HCT116 (cell line): ENCODE data around the gene TACR2. TPM values are rescaled to one million over a fixed set of nuclear protein-coding genes. Genes with fewer than 3 reads are reported as not detected.

Experiments
- ATAC-seq: fragments of 200-7000 bp; cut with Tn5 transposase; 2 replicates; pipeline ENCODE4 v1.9.1; 2020; ENCODE audit warnings: mild to moderate bottlenecking, moderate library complexity
- BruUV-seq: library from RNA; stranded (reverse); fragments of 400-500 nt; replicated peaks from 2 replicates; lab custom pipeline; 2021; lab: Mats Ljungman, UMichigan
- CTCF ChIA-PET: fragments of 300-600 bp; sonication (Branson Sonifier 250); formaldehyde crosslinking; loops from one replicate; lab custom pipeline; 2021; ENCODE audit warnings: antibody characterized with exemption; lab: Charles Lee
- POLR2A ChIA-PET: fragments of 300-600, 350-600 bp; sonication (Branson Sonifier 250); formaldehyde crosslinking; loops from one replicate; lab custom pipeline; 2021; ENCODE audit warnings: antibody characterized with exemption; lab: Charles Lee
- RAD21 ChIA-PET, 2 experiments: fragments of 300-600 bp; sonication (Branson Sonifier 250); formaldehyde crosslinking; loops; one replicate each; lab custom pipeline; 2023; ENCODE audit warnings: low total read pairs in 2 of 2; ENCODE audit not compliant: uncharacterized antibody in 2 of 2, unreplicated experiment in 2 of 2, low non-redundant PET in 1 of 2; lab: Charles Lee
- DNase-seq: peaks from one replicate; pipeline ENCODE4 v3.0.0-alpha.2; 2010; ENCODE audit warnings: low read depth, low spot score
- H2AFZ ChIP-seq: fragments of 200-600 bp; shearing (Covaris generic), sonication (generic); 2 replicates; pipeline ENCODE4 v1.6.1; 2017; ENCODE audit warnings: low read depth, mixed run types, mixed read lengths, antibody characterized with exemption, low read length; ENCODE audit not compliant: poor library complexity, severe bottlenecking
- H3K27ac ChIP-seq: 2 replicates; pipeline ENCODE4 v1.5.1; 2012; ENCODE audit warnings: low read depth, low read length
- H3K27me3 ChIP-seq: fragments of 200-600 bp; sonication (generic); 2 replicates; pipeline ENCODE4 v1.6.1; 2016; ENCODE audit warnings: mixed run types, low read length, mixed read lengths; ENCODE audit not compliant: insufficient read depth
- H3K36me3 ChIP-seq, 2 experiments: fragments of 200-500 bp in 1 of 2; fragments of 200-600 bp in 1 of 2; sonication (Bioruptor generic) in 1 of 2; sonication (generic) in 1 of 2; 2 replicates each; pipeline versions ENCODE4 v1.5.1 to v1.6.1; 2014 to 2016; ENCODE audit warnings: low read length in 2 of 2, inconsistent platforms in 1 of 2, mixed read lengths in 1 of 2, mixed run types in 1 of 2; ENCODE audit not compliant: insufficient read depth in 2 of 2, control insufficient read depth in 1 of 2
- H3K4me1 ChIP-seq, 2 experiments: fragments of 200-600 bp in 1 of 2; sonication (generic) in 1 of 2; 2 replicates each; pipeline versions ENCODE4 v1.5.1 to v1.6.1; 2012 to 2017; ENCODE audit warnings: low read length in 2 of 2, inconsistent platforms in 1 of 2, mild to moderate bottlenecking in 1 of 2, mixed read lengths in 1 of 2, mixed run types in 1 of 2, moderate library complexity in 1 of 2; ENCODE audit not compliant: insufficient read depth in 2 of 2, control insufficient read depth in 1 of 2
- H3K4me2 ChIP-seq: fragments of 200-600 bp; sonication (generic); 2 replicates; pipeline ENCODE4 v1.6.1; 2017; ENCODE audit warnings: mixed run types, low read length, mixed read lengths
- H3K4me3 ChIP-seq, 2 experiments: fragments of 200-600 bp in 1 of 2; sonication (generic) in 1 of 2; replicated peaks in 1 of 2; 2 replicates each; pipeline ENCODE4 v1.5.1; 2011 to 2016; ENCODE audit warnings: low read length in 2 of 2, control low read depth in 1 of 2, low read depth in 1 of 2, mild to moderate bottlenecking in 1 of 2, mixed read lengths in 1 of 2, mixed run types in 1 of 2
- H3K79me2 ChIP-seq: fragments of 200-600 bp; sonication (generic); 2 replicates; pipeline ENCODE4 v1.6.1; 2017; ENCODE audit warnings: mild to moderate bottlenecking, mixed run types, low read length, moderate library complexity, mixed read lengths; ENCODE audit not compliant: insufficient read depth
- H3K9ac ChIP-seq: fragments of 200-600 bp; sonication (generic); 2 replicates; pipeline ENCODE4 v1.6.1; 2016; ENCODE audit warnings: low read length, mixed read lengths
- H3K9me2 ChIP-seq: fragments of 200-600 bp; sonication (generic), shearing (Covaris generic); 2 replicates; pipeline ENCODE4 v1.6.1; 2017; ENCODE audit warnings: mixed run types, mild to moderate bottlenecking, moderate library complexity; ENCODE audit not compliant: insufficient read depth
- H3K9me3 ChIP-seq, 2 experiments: fragments of 200-500 bp in 1 of 2; fragments of 200-600 bp in 1 of 2; sonication (Bioruptor generic) in 1 of 2; sonication (generic) in 1 of 2; 2 replicates each; pipeline ENCODE4 v1.6.1; 2014 to 2017; ENCODE audit warnings: low read length in 2 of 2, mixed read lengths in 2 of 2, inconsistent platforms in 1 of 2, low read depth in 1 of 2, mild to moderate bottlenecking in 1 of 2, mixed run types in 1 of 2, moderate library complexity in 1 of 2; ENCODE audit not compliant: control insufficient read depth in 1 of 2, insufficient read depth in 1 of 2
- H4K20me1 ChIP-seq: fragments of 200-600 bp; sonication (generic), shearing (Covaris generic); 2 replicates; pipeline ENCODE4 v1.6.1; 2017; ENCODE audit warnings: mixed run types, mild to moderate bottlenecking, moderate library complexity; ENCODE audit not compliant: insufficient read depth
- CBX3 ChIP-seq: IDR thresholded peaks from 2 replicates; pipeline ENCODE4 v1.6.1; 2012; ENCODE audit warnings: low read depth
- CEBPB ChIP-seq: IDR thresholded peaks from 2 replicates; pipeline ENCODE4 v1.6.1; 2012; ENCODE audit warnings: low read depth
- EGR1 ChIP-seq: IDR thresholded peaks from 2 replicates; pipeline ENCODE4 v1.6.1; 2012; ENCODE audit warnings: low read depth
- ELF1 ChIP-seq: IDR thresholded peaks from 2 replicates; pipeline ENCODE4 v1.6.1; 2012; ENCODE audit warnings: low read depth, borderline replicate concordance
- EZH2 ChIP-seq: fragments of 200-600 bp; sonication (generic); IDR thresholded peaks from 2 replicates; pipeline ENCODE4 v1.6.1; 2017; ENCODE audit warnings: antibody characterized with exemption, mixed run types
- EZH2phosphoT487 ChIP-seq: fragments of 200-600 bp; IDR thresholded peaks from 2 replicates; pipeline ENCODE4 v1.6.1; 2018; ENCODE audit warnings: antibody characterized with exemption, borderline replicate concordance
- FOSL1 ChIP-seq: IDR thresholded peaks from 2 replicates; pipeline ENCODE4 v1.6.1; 2012; ENCODE audit warnings: low read depth
- POLR2A ChIP-seq: IDR thresholded peaks from 2 replicates; pipeline ENCODE4 v1.7.0; 2011; ENCODE audit warnings: borderline replicate concordance; ENCODE audit not compliant: insufficient read depth, insufficient read length; ENCODE audit errors: extremely low read depth
- RAD21 ChIP-seq: IDR thresholded peaks from 2 replicates; pipeline ENCODE4 v1.6.1; 2012; ENCODE audit warnings: low read depth, mild to moderate bottlenecking
- SIN3A ChIP-seq: IDR thresholded peaks from 2 replicates; pipeline ENCODE4 v1.6.1; 2012; ENCODE audit warnings: low read depth
- SP1 ChIP-seq: IDR thresholded peaks from 2 replicates; pipeline ENCODE4 v1.6.1; 2012; ENCODE audit warnings: low read depth
- SRF ChIP-seq: IDR thresholded peaks from 2 replicates; pipeline ENCODE4 v1.6.1; 2012; ENCODE audit warnings: low read depth
- TCF7L2 ChIP-seq: IDR thresholded peaks from 2 replicates; pipeline ENCODE4 v1.7.0; 2011; ENCODE audit warnings: borderline replicate concordance, inconsistent platforms; ENCODE audit not compliant: insufficient read depth, insufficient read length; ENCODE audit errors: extremely low read depth
- ZFX ChIP-seq: fragments of 450-650 bp; IDR thresholded peaks from 2 replicates; pipeline ENCODE4 v1.6.1; 2017
- intact Hi-C: fragments of 100-400 bp; cut with micrococcal nuclease; formaldehyde crosslinking; loops from 2 replicates; pipeline ENCODE4 v1.10.0; 2022
- total RNA-seq: library from RNA; stranded (reverse); gene quantifications from one replicate; pipeline ENCODE4 v1.2.1, GENCODE V29; 2021; ENCODE audit not compliant: unreplicated experiment
- TF ChIP-seq, protein P1 (sequence below): IDR thresholded peaks from 2 replicates; pipeline ENCODE4 v1.6.1; 2012
- TF ChIP-seq, protein P2 (sequence below), 3 experiments: fragments of 200-600 bp in 1 of 3; sonication (generic) in 1 of 3; IDR thresholded peaks in 2 of 3; conservative IDR thresholded peaks in 1 of 3; 2 replicates each; pipeline ENCODE4 v1.5.1; 2012 to 2017; ENCODE audit warnings: low read depth in 2 of 3, low read length in 2 of 3, antibody characterized with exemption in 1 of 3, borderline replicate concordance in 1 of 3, control low read depth in 1 of 3, mild to moderate bottlenecking in 1 of 3, mixed read lengths in 1 of 3, mixed run types in 1 of 3, moderate library complexity in 1 of 3; ENCODE audit not compliant: insufficient read depth in 1 of 3
- TF ChIP-seq, protein P3 (sequence below): IDR thresholded peaks from 2 replicates; pipeline ENCODE4 v1.6.1; 2011; ENCODE audit warnings: mild to moderate bottlenecking, low read length, moderate library complexity; ENCODE audit not compliant: insufficient replicate concordance; ENCODE audit errors: extremely low read depth
- TF ChIP-seq, protein P4 (sequence below): IDR thresholded peaks from 2 replicates; pipeline ENCODE4 v1.6.1; 2012

Gene TACR2
- total RNA-seq, 1 experiment from 2014 or later = not detected

DNA sequence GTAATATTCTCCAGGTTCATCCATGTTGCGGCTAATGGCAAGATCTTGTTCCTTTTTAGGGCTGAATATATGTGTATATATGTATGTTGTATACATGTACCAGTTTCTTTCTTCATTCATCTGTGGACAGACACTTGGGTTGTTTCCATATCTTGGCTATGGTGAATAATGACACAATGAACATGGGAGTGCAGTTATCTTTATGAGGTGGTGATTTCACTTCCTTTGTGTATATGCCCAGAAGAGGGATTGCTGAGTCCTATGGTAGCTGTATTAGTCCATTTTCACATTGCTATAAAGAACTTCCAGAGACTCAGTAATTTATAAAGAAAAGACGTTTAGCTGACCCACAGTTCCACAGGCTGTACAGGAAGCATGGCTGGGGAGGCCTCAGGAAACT is 17.5 kb upstream of the TACR2 start:
- H3K27me3 ChIP-seq = no peaks in the 10 kb centered on the region
- no peak overlapping the region for H3K9ac ChIP-seq
- H3K4me2 ChIP-seq = no peak overlapping the region
- no peak overlapping the region for H2AFZ ChIP-seq
- no peaks in the 10 kb centered on the region for H3K9me2 ChIP-seq
- no peak overlapping the region for H3K27ac ChIP-seq
- ChIA-PET CTCF (interaction anchor here (2.2 kb wide), 1 partner anchor 26 kb away, joined by 10 read pairs; no protein-coding TSS in a partner anchor), POLR2A (no interaction called here), RAD21 (no interaction called here)
- TF ChIP-seq CEBPB = no peak
- TF ChIP-seq, protein P1, sequence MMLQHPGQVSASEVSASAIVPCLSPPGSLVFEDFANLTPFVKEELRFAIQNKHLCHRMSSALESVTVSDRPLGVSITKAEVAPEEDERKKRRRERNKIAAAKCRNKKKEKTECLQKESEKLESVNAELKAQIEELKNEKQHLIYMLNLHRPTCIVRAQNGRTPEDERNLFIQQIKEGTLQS = no peak
- TF ChIP-seq SIN3A = no peak
- no peak for TF ChIP-seq POLR2A
- no peak for TF ChIP-seq EZH2
- no peak for TF ChIP-seq EZH2phosphoT487
- no peak for TF ChIP-seq SP1
- TF ChIP-seq CBX3 = no peak
- TF ChIP-seq FOSL1 = no peak
- TF ChIP-seq, protein P2, sequence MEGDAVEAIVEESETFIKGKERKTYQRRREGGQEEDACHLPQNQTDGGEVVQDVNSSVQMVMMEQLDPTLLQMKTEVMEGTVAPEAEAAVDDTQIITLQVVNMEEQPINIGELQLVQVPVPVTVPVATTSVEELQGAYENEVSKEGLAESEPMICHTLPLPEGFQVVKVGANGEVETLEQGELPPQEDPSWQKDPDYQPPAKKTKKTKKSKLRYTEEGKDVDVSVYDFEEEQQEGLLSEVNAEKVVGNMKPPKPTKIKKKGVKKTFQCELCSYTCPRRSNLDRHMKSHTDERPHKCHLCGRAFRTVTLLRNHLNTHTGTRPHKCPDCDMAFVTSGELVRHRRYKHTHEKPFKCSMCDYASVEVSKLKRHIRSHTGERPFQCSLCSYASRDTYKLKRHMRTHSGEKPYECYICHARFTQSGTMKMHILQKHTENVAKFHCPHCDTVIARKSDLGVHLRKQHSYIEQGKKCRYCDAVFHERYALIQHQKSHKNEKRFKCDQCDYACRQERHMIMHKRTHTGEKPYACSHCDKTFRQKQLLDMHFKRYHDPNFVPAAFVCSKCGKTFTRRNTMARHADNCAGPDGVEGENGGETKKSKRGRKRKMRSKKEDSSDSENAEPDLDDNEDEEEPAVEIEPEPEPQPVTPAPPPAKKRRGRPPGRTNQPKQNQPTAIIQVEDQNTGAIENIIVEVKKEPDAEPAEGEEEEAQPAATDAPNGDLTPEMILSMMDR (IDR thresholded peaks at IDR 0.05 in 2 of 3, conservative IDR thresholded peaks at IDR 0.05 in 1 of 3; ENCODE audit: borderline replicate concordance in 1 of 3, insufficient read depth in 1 of 3, low read depth in 2 of 3, low read length in 2 of 3) = no peak
- TF ChIP-seq EGR1 = no peak
- no peak for TF ChIP-seq ELF1
- TF ChIP-seq RAD21 = no peak
- no peak for TF ChIP-seq ZFX
- TF ChIP-seq, protein P3, sequence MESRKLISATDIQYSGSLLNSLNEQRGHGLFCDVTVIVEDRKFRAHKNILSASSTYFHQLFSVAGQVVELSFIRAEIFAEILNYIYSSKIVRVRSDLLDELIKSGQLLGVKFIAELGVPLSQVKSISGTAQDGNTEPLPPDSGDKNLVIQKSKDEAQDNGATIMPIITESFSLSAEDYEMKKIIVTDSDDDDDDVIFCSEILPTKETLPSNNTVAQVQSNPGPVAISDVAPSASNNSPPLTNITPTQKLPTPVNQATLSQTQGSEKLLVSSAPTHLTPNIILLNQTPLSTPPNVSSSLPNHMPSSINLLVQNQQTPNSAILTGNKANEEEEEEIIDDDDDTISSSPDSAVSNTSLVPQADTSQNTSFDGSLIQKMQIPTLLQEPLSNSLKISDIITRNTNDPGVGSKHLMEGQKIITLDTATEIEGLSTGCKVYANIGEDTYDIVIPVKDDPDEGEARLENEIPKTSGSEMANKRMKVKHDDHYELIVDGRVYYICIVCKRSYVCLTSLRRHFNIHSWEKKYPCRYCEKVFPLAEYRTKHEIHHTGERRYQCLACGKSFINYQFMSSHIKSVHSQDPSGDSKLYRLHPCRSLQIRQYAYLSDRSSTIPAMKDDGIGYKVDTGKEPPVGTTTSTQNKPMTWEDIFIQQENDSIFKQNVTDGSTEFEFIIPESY = no peak
- TF ChIP-seq SRF = no peak
- TF ChIP-seq, protein P4, sequence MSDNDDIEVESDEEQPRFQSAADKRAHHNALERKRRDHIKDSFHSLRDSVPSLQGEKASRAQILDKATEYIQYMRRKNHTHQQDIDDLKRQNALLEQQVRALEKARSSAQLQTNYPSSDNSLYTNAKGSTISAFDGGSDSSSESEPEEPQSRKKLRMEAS = no peak
- no peak for TF ChIP-seq TCF7L2
- H3K79me2 ChIP-seq = no peaks in the 10 kb centered on the region
- ATAC-seq (no peak), DNase-seq (no peak)
- no peak overlapping the region for H3K4me3 ChIP-seq
- H3K4me1 ChIP-seq = peaks cover 13 to 17% of the 10 kb centered on the region in 2 experiments
- H3K9me3 ChIP-seq = no peaks in the 10 kb centered on the region
- BruUV-seq = no TSS peak
- H4K20me1 ChIP-seq = no peaks in the 10 kb centered on the region
- intact Hi-C loops = no loop called here
- no peaks in the 10 kb centered on the region for H3K36me3 ChIP-seq
